IMR-90 (cell line): ENCODE measurements around the gene NIPSNAP3A. TPM values are rescaled to one million over a fixed set of nuclear protein-coding genes. Genes with fewer than 3 reads are reported as not detected.
A peak's percentile ranks its signal among the peaks of the same experiment; 100 is the strongest.

Experiments used
- ATAC-seq: fragments of 200-7000 bp; cut with Tn5 transposase; 2 replicates; pipeline ENCODE4 v1.9.1; 2020; ENCODE audit warnings: low read depth, mild to moderate bottlenecking, moderate library complexity
- BruUV-seq: library from RNA; stranded (reverse); fragments of 400-500 nt; replicated peaks from 2 replicates; lab custom pipeline; 2021; lab: Mats Ljungman, UMichigan
- CTCF ChIA-PET: fragments of 300-600 bp; formaldehyde crosslinking; extraction: SDS; loops from one replicate; lab custom pipeline; 2021; ENCODE audit warnings: antibody characterized with exemption; lab: Yijun Ruan, JAX
- POLR2A ChIA-PET: fragments of 300-600 bp; sonication (Branson Sonifier 250); formaldehyde crosslinking; loops from one replicate; lab custom pipeline; 2022; ENCODE audit warnings: antibody characterized with exemption; ENCODE audit not compliant: unreplicated experiment; lab: Charles Lee
- DNase-seq: peaks from one replicate; pipeline ENCODE4 v3.0.0; 2013
- H2AFZ ChIP-seq: replicated peaks from 2 replicates; pipeline ENCODE3; 2013; ENCODE audit warnings: low read length, mild to moderate bottlenecking; ENCODE audit not compliant: poor library complexity
- H2AK5ac ChIP-seq: 2 replicates; pipeline ENCODE4 v1.6.1; 2013; ENCODE audit warnings: low read depth, low read length, inconsistent platforms
- H2AK9ac ChIP-seq: replicated peaks from 2 replicates; pipeline ENCODE3; 2013; ENCODE audit warnings: mild to moderate bottlenecking, low read depth, low read length, moderate library complexity; ENCODE audit not compliant: poor library complexity
- H2BK120ac ChIP-seq: 2 replicates; pipeline ENCODE4 v1.6.1; 2013; ENCODE audit warnings: low read depth, low read length, inconsistent platforms
- H2BK15ac ChIP-seq: 3 replicates; pipeline ENCODE4 v1.6.1; 2013; ENCODE audit warnings: low read depth, low read length, inconsistent platforms
- H2BK20ac ChIP-seq: 2 replicates; pipeline ENCODE4 v1.6.1; 2013; ENCODE audit warnings: low read depth, mild to moderate bottlenecking, inconsistent platforms, low read length, moderate library complexity
- H2BK5ac ChIP-seq: 2 replicates; pipeline ENCODE4 v1.6.1; 2013; ENCODE audit warnings: mild to moderate bottlenecking, low read depth, low read length, inconsistent platforms; ENCODE audit not compliant: poor library complexity, severe bottlenecking
- H3K14ac ChIP-seq: replicated peaks from 2 replicates; pipeline ENCODE4 v1.6.1; 2013; ENCODE audit warnings: low read depth, low read length, inconsistent platforms
- H3K18ac ChIP-seq: 2 replicates; pipeline ENCODE4 v1.6.1; 2013; ENCODE audit warnings: low read depth, low read length, control low read depth
- H3K23ac ChIP-seq: 2 replicates; pipeline ENCODE4 v1.6.1; 2013; ENCODE audit warnings: low read depth, low read length, inconsistent platforms
- H3K27ac ChIP-seq: 2 replicates; pipeline ENCODE4 v1.5.1; 2013; ENCODE audit warnings: mild to moderate bottlenecking, control low read depth, low read length; ENCODE audit not compliant: insufficient read depth
- H3K27me3 ChIP-seq: 2 replicates; pipeline ENCODE4 v1.6.1; 2013; ENCODE audit warnings: low read length; ENCODE audit not compliant: control insufficient read depth, insufficient read depth
- H3K36me3 ChIP-seq: 2 replicates; pipeline ENCODE4 v1.6.1; 2013; ENCODE audit warnings: low read length, mixed read lengths; ENCODE audit not compliant: control insufficient read depth, insufficient read depth
- H3K4ac ChIP-seq: 2 replicates; pipeline ENCODE4 v1.6.1; 2013; ENCODE audit warnings: low read depth, low read length, inconsistent platforms
- H3K4me1 ChIP-seq: 2 replicates; pipeline ENCODE4 v1.6.1; 2013; ENCODE audit warnings: low read length, mixed read lengths; ENCODE audit not compliant: control insufficient read depth, insufficient read depth
- H3K4me2 ChIP-seq: 2 replicates; pipeline ENCODE4 v1.6.1; 2013; ENCODE audit warnings: low read depth, mild to moderate bottlenecking, control low read depth, low read length, moderate library complexity
- H3K4me3 ChIP-seq: 2 replicates; pipeline ENCODE4 v1.5.1; 2013; ENCODE audit warnings: low read depth, mild to moderate bottlenecking, control low read depth, low read length, moderate library complexity; ENCODE audit not compliant: insufficient read depth
- H3K56ac ChIP-seq: 2 replicates; pipeline ENCODE4 v1.6.1; 2013; ENCODE audit warnings: low read length, inconsistent platforms; ENCODE audit not compliant: insufficient read depth; ENCODE audit errors: extremely low read depth
- H3K79me1 ChIP-seq, 2 experiments: 2 replicates each; pipeline ENCODE4 v1.6.1; 2013; ENCODE audit warnings: low read length in 2 of 2, inconsistent platforms in 1 of 2, low read depth in 1 of 2
- H3K9ac ChIP-seq: 2 replicates; pipeline ENCODE4 v1.6.1; 2013; ENCODE audit warnings: low read depth, low read length, control low read depth
- H3K9me1 ChIP-seq: 2 replicates; pipeline ENCODE4 v1.6.1; 2013; ENCODE audit warnings: low read length, inconsistent platforms; ENCODE audit not compliant: insufficient read depth
- H3K9me3 ChIP-seq: 2 replicates; pipeline ENCODE4 v1.6.1; 2013; ENCODE audit warnings: low read length; ENCODE audit not compliant: control insufficient read depth, insufficient read depth
- H4K20me1 ChIP-seq: 2 replicates; pipeline ENCODE4 v1.6.1; 2013; ENCODE audit warnings: low read length, inconsistent platforms; ENCODE audit not compliant: insufficient read depth
- H4K5ac ChIP-seq: 2 replicates; pipeline ENCODE4 v1.6.1; 2013; ENCODE audit warnings: mild to moderate bottlenecking, low read depth, low read length, control low read depth
- H4K8ac ChIP-seq, 2 experiments: 2 replicates each; pipeline ENCODE4 v1.6.1; 2013; ENCODE audit warnings: low read depth in 2 of 2, low read length in 2 of 2, control low read depth in 1 of 2, inconsistent platforms in 1 of 2
- H4K91ac ChIP-seq: 2 replicates; pipeline ENCODE4 v1.6.1; 2013; ENCODE audit warnings: low read depth, low read length, inconsistent platforms; ENCODE audit not compliant: insufficient read depth
- BHLHE40 ChIP-seq: fragments of 150-350 bp; IDR thresholded peaks from 2 replicates; pipeline ENCODE4 v1.6.1; 2016; ENCODE audit warnings: mild to moderate bottlenecking, low read depth, low read length
- CHD1 ChIP-seq: IDR thresholded peaks from 2 replicates; pipeline ENCODE4 v1.6.1; 2012; ENCODE audit warnings: low read depth, low read length, improper control_type of control experiment
- MAZ ChIP-seq: IDR thresholded peaks from 2 replicates; pipeline ENCODE4 v1.6.1; 2012; ENCODE audit warnings: low read depth, mild to moderate bottlenecking, low read length, improper control_type of control experiment, moderate library complexity, borderline replicate concordance
- RAD21 ChIP-seq: IDR thresholded peaks from 2 replicates; pipeline ENCODE4 v1.6.1; 2012; ENCODE audit warnings: low read length, improper control_type of control experiment
- RCOR1 ChIP-seq: IDR thresholded peaks from 2 replicates; pipeline ENCODE4 v1.6.1; 2012; ENCODE audit warnings: mild to moderate bottlenecking, low read length, improper control_type of control experiment; ENCODE audit not compliant: insufficient replicate concordance
- SMC3 ChIP-seq: fragments of 150-350 bp; IDR thresholded peaks from 2 replicates; pipeline ENCODE4 v1.6.1; 2016; ENCODE audit warnings: low read depth, mild to moderate bottlenecking, antibody characterized with exemption, low read length, moderate library complexity
- WGBS, 2 experiments: methylation state at CpG; one replicate each; pipeline versions ENCODE4 v1.1.5 to v1.1.7; 2013; ENCODE audit warnings: missing lambda C conversion rate in 2 of 2; ENCODE audit not compliant: insufficient read length in 1 of 2; ENCODE audit errors: extremely low coverage in 2 of 2; 5-methylcytosine and 5-hydroxymethylcytosine counted together
- dilution Hi-C: fragments of 300-500 bp; cut with HindIII; formaldehyde crosslinking; loops from one replicate; pipeline ENCODE4 v1.14.3; 2018; ENCODE audit warnings: low sequenced_read_pairs; ENCODE audit not compliant: unreplicated experiment
- in situ Hi-C: fragments of 300-500 bp; cut with MboI; formaldehyde crosslinking; loops from 3 replicates; pipeline ENCODE4 v1.14.3; 2019; ENCODE audit warnings: low sequenced_read_pairs, inconsistent platforms, mixed read lengths
- intact Hi-C: fragments of 100-400 bp; cut with micrococcal nuclease; formaldehyde crosslinking; loops from 2 replicates; pipeline ENCODE4 v1.10.0; 2022
- polyA plus RNA-seq, 3 experiments: library from polyadenylated mRNA; depleted of rRNA; stranded (reverse); fragments of >200 nt; gene quantifications; 2 replicates each; pipeline ENCODE4 v1.2.3, GENCODE V29; 2012; ENCODE audit warnings: low replicate concordance in 1 of 3
- total RNA-seq: library from RNA; depleted of rRNA; stranded (reverse); fragments of >200 nt; gene quantifications from 2 replicates; pipeline ENCODE4 v1.2.3, GENCODE V29; 2012
- TF ChIP-seq, protein P1 (sequence below): fragments of 150-350 bp; IDR thresholded peaks from 2 replicates; pipeline ENCODE4 v1.6.1; 2017; ENCODE audit warnings: mild to moderate bottlenecking, antibody characterized with exemption, low read length, low read depth

Gene NIPSNAP3A
- total and polyA plus RNA-seq, 2 of the 4 experiments (the other 2 are of a cell fraction) = 21.4 to 32.1 TPM

DNA sequence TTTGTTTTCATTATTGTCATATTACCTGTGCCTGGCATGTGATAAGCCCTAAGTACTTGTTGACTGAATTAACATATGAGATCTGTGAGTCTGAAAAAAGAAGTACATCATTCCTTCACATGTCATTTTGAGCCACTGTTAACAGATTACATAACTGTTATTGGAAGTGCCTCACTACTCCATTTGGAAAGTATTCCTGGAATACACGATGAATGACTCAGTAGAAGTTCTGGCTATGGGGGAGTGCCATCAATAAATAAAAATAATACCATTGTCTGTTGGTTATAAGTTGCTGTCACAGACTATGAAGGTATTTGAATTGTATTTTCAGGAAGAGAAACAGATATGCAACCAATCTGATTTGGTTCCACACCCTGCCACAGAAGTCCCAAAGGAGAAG, 29.3 kb downstream of the NIPSNAP3A start:
- Histone ChIP-seq H2AK9ac (no peak overlapping the region), H4K20me1 (no peaks in the 10 kb centered on the region), H3K9me3 (no peaks in the 10 kb centered on the region), H3K23ac (no peak overlapping the region), H3K36me3 (peaks cover 3% of the 10 kb centered on the region; the same call in 1 of the 2 replicates), H2BK20ac (no peak overlapping the region), H3K27ac (no peak overlapping the region), H3K4me2 (no peak overlapping the region), H3K56ac (no peak overlapping the region), H2BK120ac (no peak overlapping the region), H3K4ac (no peak overlapping the region), H2BK15ac (no peak overlapping the region), H3K27me3 (no peaks in the 10 kb centered on the region), H3K4me3 (no peak overlapping the region), H4K8ac (no peak overlapping the region), H2AFZ (no peak overlapping the region), H3K14ac (no peak overlapping the region), H3K9me1 (no peaks in the 10 kb centered on the region), H4K5ac (no peak overlapping the region), H3K4me1 (no peaks in the 10 kb centered on the region), H3K79me1 (no peaks in the 10 kb centered on the region), H3K18ac (no peak overlapping the region), H4K91ac (no peak overlapping the region), H2AK5ac (no peak overlapping the region), H2BK5ac (no peak overlapping the region), H3K9ac (no peak overlapping the region)
- peak; percentile 34 for DNase-seq
- dilution Hi-C loops = no loop called here
- ChIA-PET POLR2A (no interaction called here), CTCF (no interaction called here)
- TF ChIP-seq RCOR1 = no peak
- no peak for TF ChIP-seq MAZ
- no peak for TF ChIP-seq BHLHE40
- TF ChIP-seq, protein P1, sequence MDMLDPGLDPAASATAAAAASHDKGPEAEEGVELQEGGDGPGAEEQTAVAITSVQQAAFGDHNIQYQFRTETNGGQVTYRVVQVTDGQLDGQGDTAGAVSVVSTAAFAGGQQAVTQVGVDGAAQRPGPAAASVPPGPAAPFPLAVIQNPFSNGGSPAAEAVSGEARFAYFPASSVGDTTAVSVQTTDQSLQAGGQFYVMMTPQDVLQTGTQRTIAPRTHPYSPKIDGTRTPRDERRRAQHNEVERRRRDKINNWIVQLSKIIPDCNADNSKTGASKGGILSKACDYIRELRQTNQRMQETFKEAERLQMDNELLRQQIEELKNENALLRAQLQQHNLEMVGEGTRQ = no peak
- no peak for TF ChIP-seq CHD1
- no peak for TF ChIP-seq RAD21
- TF ChIP-seq SMC3 = no peak
- intact Hi-C loops = no loop called here
- peak; percentile 49 for ATAC-seq
- in situ Hi-C loops = no loop called here
- WGBS, 2 experiments = no CpG with 5 or more reads among the region's 1 CpG
- no TSS peak for BruUV-seq
